Esophagus squamous epithelium (tissue), 4 donors: ENCODE results near the gene MAP3K20.

Experiments
- POLR2A ChIP-seq, 4 donors: fragments of 450-650 bp; IDR thresholded peaks; one replicate each; pipeline ENCODE4 v1.6.1; 2017; ENCODE audit warnings: antibody characterized with exemption in 4 of 4, mild to moderate bottlenecking in 4 of 4, moderate library complexity in 3 of 4
- TF ChIP-seq, protein P1 (sequence below), 6 experiments: fragments of 450-650 bp in 4 of 6; fragments of 200-600 bp in 2 of 6; sonication (generic) in 2 of 6; IDR thresholded peaks; one replicate each; pipeline ENCODE4 v1.5.1; 2016 to 2019; ENCODE audit warnings: antibody characterized with exemption in 6 of 6, mild to moderate bottlenecking in 4 of 6, moderate library complexity in 4 of 6

DNA sequence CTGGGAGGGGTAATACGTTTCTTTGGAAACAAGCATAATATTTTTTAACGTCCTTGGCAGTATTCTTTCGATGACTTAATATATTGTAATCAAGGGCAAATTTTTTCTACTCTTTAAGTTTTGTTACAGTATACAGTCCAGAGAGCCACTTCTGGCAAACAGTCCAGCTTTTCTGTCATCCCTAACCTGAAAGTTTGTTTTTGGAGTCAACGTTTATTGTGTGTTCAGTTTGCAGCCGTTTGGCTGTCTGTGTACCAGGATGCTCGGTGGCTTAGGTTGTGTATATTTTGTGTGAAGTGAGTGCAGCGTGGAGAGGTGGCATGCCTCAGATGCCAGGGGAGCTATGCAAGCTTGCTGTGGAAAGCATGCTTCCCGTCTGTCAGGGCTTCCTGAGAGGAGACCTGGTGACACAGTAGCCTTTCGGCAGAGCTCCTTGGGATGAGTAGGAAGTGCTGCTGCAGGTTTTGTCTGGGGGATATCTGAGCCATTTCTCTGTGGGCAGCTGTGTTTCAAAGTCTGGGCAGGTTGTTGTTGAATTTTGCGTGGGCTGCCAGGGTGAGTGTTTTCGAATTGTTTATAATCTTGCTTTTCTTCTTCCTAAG, 14.7 kb downstream of the MAP3K20 start:
- TF ChIP-seq, protein P1, sequence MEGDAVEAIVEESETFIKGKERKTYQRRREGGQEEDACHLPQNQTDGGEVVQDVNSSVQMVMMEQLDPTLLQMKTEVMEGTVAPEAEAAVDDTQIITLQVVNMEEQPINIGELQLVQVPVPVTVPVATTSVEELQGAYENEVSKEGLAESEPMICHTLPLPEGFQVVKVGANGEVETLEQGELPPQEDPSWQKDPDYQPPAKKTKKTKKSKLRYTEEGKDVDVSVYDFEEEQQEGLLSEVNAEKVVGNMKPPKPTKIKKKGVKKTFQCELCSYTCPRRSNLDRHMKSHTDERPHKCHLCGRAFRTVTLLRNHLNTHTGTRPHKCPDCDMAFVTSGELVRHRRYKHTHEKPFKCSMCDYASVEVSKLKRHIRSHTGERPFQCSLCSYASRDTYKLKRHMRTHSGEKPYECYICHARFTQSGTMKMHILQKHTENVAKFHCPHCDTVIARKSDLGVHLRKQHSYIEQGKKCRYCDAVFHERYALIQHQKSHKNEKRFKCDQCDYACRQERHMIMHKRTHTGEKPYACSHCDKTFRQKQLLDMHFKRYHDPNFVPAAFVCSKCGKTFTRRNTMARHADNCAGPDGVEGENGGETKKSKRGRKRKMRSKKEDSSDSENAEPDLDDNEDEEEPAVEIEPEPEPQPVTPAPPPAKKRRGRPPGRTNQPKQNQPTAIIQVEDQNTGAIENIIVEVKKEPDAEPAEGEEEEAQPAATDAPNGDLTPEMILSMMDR (IDR thresholded peaks at IDR 0.05) = no peak
- no peak for TF ChIP-seq POLR2A (IDR thresholded peaks at IDR 0.05)
